ENCODE measurements around the gene EIPR1.
"Not testable (repeated sequence)": the region's sequence is repeated elsewhere in the genome, so short reads cannot be mapped to it uniquely, and the experiment has no call there.

The EIPR1 gene

GRCh38 chr2:3192920-3193319 is 184.7 kb downstream of the EIPR1 start:
- no peak for DNase-seq (ENCODE audit: low read depth)

- no peak for DNase-seq (ENCODE audit: low read depth)
Measured at GRCh38 chr2:3192281-3192818, 185.3 kb downstream of the EIPR1 start.

- DNase-seq (ENCODE audit: low read depth): no peak
Measured at GRCh38 chr2:3189961-3190360, 187.7 kb downstream of the EIPR1 start.

GRCh38 chr2:3189076-3189591 is 188.5 kb downstream of the EIPR1 start:
- DNase-seq (ENCODE audit: low read depth): no peak

- no peak for DNase-seq (ENCODE audit: low read depth)
Measured at GRCh38 chr2:3188405-3188946, 189.1 kb downstream of the EIPR1 start.

- DNase-seq (ENCODE audit: low read depth): no peak
Measured at GRCh38 chr2:3187467-3187866, 190.2 kb downstream of the EIPR1 start.

- no peak for DNase-seq (ENCODE audit: low read depth)
Measured at GRCh38 chr2:3186766-3187165, 190.9 kb downstream of the EIPR1 start.

GRCh38 chr2:3185910-3186309 is 191.7 kb downstream of the EIPR1 start:
- DNase-seq (ENCODE audit: low read depth): no peak

GRCh38 chr2:3185256-3185655 is 192.4 kb downstream of the EIPR1 start:
- DNase-seq (ENCODE audit: low read depth): no peak

- DNase-seq (ENCODE audit: low read depth): no peak
Measured at GRCh38 chr2:3184167-3184566, 193.5 kb downstream of the EIPR1 start.

GRCh38 chr2:3183766-3184165 is 193.9 kb downstream of the EIPR1 start:
- DNase-seq (ENCODE audit: low read depth): no peak

- no peak for DNase-seq (ENCODE audit: low read depth)
Measured at GRCh38 chr2:3182848-3183247, 194.8 kb downstream of the EIPR1 start.

GRCh38 chr2:3181416-3182010 is 196.1 kb downstream of the EIPR1 start:
- DNase-seq (ENCODE audit: low read depth): no peak

- not testable (repeated sequence) for DNase-seq (ENCODE audit: low read depth)
Measured at GRCh38 chr2:3180909-3181221, 196.8 kb downstream of the EIPR1 start.

GRCh38 chr2:3180082-3180908 is 197.3 kb downstream of the EIPR1 start:
- DNase-seq (ENCODE audit: low read depth): no peak

GRCh38 chr2:3179626-3180025 is 198.0 kb downstream of the EIPR1 start:
- no peak for DNase-seq (ENCODE audit: low read depth)

- no peak for DNase-seq (ENCODE audit: low read depth)
Measured at GRCh38 chr2:3179208-3179607, 198.4 kb downstream of the EIPR1 start.

GRCh38 chr2:3178578-3179031 is 199.0 kb downstream of the EIPR1 start:
- DNase-seq (ENCODE audit: low read depth): no peak

- DNase-seq (ENCODE audit: low read depth): no peak
Measured at GRCh38 chr2:3177891-3178577, 199.6 kb downstream of the EIPR1 start.

- DNase-seq (ENCODE audit: low read depth): no peak
Measured at GRCh38 chr2:3176869-3177255, 200.8 kb downstream of the EIPR1 start.

GRCh38 chr2:3176071-3176868 is 201.3 kb downstream of the EIPR1 start:
- no peak for DNase-seq (ENCODE audit: low read depth)

GRCh38 chr2:3175568-3175955 is 202.1 kb downstream of the EIPR1 start:
- no peak for DNase-seq (ENCODE audit: low read depth)
